Prostate gland (tissue), 2 donors: ENCODE results near the gene TBC1D24.

ENCODE experiments used
- POLR2A ChIP-seq: fragments of 450-650 bp; IDR thresholded peaks from one replicate; pipeline ENCODE4 v1.6.1; 2016; ENCODE audit warnings: antibody characterized with exemption, mild to moderate bottlenecking
- POLR2AphosphoS5 ChIP-seq: sonication (generic); formaldehyde crosslinking; IDR thresholded peaks from one replicate; pipeline ENCODE4 v1.6.1; 2017; ENCODE audit warnings: antibody characterized with exemption
- TF ChIP-seq, protein P1 (sequence below), 4 experiments: fragments of 200-600 bp in 2 of 4; fragments of 450-650 bp in 2 of 4; sonication (generic) in 2 of 4; IDR thresholded peaks; 1 replicate in 3 of 4; 2 replicates in 1 of 4; pipeline ENCODE4 v1.5.1; 2016 to 2019; ENCODE audit warnings: antibody characterized with exemption in 4 of 4, mild to moderate bottlenecking in 2 of 4, moderate library complexity in 2 of 4

DNA sequence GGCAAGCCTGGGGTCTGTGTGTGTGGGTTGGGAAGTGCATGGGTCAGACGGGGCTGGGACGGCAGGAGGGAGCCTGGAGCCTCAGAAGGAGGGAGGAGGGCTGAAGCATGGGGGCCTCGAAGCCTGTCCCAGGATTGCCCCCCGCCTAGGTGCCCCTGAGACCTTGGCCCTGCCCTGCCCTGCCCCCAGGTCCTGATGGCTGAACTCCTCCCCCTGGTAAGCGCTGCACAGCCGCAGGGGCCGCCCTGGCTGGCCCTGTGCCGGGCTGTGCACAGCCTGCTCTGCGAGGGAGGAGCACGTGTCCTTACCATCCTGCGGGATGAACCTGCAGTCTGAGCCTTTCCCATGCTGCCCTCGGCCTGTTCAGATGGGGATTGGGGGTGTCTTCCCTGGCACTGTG, 10.6 kb upstream of the TBC1D24 start:
- TF ChIP-seq, protein P1, sequence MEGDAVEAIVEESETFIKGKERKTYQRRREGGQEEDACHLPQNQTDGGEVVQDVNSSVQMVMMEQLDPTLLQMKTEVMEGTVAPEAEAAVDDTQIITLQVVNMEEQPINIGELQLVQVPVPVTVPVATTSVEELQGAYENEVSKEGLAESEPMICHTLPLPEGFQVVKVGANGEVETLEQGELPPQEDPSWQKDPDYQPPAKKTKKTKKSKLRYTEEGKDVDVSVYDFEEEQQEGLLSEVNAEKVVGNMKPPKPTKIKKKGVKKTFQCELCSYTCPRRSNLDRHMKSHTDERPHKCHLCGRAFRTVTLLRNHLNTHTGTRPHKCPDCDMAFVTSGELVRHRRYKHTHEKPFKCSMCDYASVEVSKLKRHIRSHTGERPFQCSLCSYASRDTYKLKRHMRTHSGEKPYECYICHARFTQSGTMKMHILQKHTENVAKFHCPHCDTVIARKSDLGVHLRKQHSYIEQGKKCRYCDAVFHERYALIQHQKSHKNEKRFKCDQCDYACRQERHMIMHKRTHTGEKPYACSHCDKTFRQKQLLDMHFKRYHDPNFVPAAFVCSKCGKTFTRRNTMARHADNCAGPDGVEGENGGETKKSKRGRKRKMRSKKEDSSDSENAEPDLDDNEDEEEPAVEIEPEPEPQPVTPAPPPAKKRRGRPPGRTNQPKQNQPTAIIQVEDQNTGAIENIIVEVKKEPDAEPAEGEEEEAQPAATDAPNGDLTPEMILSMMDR (IDR thresholded peaks at IDR 0.05): no peak
- no peak for TF ChIP-seq POLR2AphosphoS5
- no peak for TF ChIP-seq POLR2A
